HG02571 (cell line): ENCODE data around the gene OBSCN.

Experiments
- ATAC-seq: cut with Tn5 transposase; IDR thresholded peaks from one replicate; pipeline ENCODE4 v1.9.1; 2021; ENCODE audit warnings: mild to moderate bottlenecking, moderate library complexity; ENCODE audit not compliant: unreplicated experiment

The OBSCN gene

DNA sequence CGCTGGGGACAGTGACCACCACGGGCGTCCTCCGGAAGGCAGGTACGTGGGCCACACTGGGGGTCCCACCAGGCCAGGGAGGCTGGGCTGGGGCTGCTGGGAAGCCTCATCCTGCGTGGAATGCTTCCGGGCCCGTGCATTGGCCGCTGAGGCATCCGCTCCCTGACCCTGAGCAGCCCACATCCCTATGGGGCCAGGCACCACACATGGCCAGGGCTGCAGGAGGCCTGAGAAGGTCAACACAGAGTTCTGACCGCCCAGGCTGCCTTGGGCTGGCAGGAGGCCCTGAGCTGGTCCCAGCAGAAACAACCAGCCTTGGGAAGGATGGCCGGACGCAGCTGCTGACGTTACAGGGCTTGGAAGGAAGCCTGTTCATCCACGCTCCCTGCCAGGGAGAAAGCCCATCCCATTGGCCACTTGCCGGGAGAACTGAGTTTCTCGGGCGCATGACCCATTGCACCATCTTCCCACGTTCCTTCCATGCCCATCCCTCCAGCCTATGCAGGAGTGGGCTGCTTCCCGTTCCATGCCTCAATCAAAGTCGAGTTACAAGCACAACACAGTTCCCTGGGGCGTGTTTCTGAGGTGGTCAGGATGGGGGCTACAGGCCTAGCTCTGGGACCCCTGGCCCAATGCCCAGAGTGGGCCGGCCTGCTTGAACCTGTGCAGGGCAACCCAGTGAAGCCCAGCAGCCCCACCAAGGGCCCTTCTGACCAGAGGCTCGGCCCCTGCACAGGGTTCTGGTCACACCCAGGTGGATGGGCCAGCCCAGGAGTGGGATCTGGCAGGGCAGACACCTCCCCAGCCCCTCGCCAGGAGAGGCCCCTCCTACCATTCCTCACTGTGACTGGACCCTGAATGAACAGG, 167.1 kb downstream of the OBSCN start:
- ATAC-seq: no peak

DNA sequence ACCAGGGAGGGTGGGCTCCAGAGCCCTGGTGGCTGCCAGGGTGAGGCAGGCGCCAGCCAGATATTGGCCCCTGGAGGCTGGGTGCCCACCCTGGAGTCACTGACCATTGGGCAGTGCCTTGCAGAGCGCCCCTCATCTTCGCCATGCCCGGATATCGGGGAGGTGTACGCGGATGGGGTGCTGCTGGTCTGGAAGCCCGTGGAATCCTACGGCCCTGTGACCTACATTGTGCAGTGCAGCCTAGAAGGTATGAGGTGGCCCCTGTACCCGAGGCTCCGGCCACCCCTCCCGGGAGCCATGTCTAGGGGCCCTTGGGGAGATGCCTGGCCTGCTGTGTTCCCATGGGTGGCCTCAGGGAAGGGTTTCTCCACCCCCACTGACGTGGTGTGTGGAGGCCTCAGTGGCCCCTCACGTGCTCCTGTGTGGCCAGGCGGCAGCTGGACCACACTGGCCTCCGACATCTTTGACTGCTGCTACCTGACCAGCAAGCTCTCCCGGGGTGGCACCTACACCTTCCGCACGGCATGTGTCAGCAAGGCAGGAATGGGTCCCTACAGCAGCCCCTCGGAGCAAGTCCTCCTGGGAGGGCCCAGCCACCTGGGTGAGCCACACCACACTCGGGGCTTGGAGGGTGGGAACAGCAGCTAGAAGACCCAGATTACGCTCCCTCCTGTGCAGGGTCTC, 167.9 kb downstream of the OBSCN start:
- no peak for ATAC-seq

- ATAC-seq: no peak
Observed at GRCh38 chr1:228376262-228376628, 168.4 kb downstream of the OBSCN start.

GRCh38 chr1:228376651-228377631, 169.1 kb downstream of the OBSCN start:
- ATAC-seq: no peak

DNA sequence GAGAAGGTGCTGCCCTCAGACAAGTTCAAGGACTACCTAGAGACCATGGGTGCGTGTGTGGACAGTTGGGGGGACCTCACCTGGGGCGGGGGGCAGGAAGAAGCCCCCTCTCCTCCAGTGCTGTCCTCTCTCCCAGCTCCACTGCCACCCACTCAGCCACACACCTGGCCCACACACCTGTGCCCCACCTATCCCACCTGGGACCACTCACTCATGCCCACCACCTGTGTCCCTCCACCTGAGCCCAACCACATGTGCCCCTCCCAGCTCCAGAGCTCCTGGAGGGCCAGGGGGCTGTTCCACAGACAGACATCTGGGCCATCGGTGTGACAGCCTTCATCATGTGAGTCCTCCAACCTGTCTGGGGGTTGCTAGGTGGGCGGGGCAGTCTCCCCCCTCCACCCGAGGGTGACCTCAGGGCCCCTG, 169.8 kb downstream of the OBSCN start:
- ATAC-seq: no peak

DNA sequence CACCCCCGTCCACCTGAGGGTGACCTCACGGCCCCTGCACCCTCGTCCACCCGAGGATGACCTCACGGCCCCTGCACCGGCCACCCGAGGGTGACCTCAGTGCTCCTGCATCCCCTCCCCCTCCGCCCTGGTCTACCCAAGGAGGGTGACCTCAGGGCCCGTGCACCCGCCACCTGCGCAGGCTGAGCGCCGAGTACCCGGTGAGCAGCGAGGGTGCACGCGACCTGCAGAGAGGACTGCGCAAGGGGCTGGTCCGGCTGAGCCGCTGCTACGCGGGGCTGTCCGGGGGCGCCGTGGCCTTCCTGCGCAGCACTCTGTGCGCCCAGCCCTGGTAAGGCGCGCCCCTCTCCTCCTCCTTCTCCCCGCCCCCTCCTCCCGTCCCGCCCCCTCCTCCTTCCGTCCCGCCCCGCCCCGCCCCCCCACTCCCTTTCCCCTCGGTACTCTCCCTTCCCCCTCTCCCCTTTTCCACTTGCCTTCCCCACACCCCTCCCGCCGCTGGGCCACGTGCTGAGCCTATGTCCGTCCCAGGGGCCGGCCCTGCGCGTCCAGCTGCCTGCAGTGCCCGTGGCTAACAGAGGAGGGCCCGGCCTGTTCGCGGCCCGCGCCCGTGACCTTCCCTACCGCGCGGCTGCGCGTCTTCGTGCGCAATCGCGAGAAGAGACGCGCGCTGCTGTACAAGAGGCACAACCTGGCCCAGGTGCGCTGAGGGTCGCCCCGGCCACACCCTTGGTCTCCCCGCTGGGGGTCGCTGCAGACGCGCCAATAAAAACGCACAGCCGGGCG, 170.4 kb downstream of the OBSCN start:
- ATAC-seq: no peak

DNA sequence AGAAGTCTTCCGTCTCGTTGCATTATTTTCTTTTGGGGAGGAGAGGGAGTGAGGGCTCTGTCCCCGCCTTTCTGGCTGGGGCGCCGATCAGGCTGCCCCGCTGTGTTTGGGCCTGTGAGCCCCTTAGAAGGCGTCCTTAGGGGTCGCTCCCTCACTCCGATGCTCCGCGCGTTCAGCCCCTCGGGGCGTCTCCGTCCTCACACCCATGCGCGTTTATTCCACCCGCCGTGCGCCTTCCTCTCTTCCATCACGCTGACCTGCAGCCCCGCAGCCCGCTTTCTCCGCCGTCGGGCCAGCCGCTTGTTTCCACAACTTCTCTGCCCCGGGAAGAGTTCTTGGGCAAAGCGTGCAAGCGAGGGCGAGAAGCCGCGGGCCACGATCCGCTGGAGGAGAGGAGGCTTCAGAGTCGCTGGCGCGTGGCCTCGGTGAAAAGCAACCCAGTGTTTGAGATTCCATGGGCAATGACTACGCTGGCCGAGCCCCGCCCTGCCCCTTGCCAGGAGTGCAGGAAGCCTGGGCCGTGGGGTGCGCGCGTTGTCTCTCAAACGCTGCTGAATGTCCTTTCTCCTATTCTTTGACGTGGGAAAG, 171.1 kb downstream of the OBSCN start:
- ATAC-seq: no peak

DNA sequence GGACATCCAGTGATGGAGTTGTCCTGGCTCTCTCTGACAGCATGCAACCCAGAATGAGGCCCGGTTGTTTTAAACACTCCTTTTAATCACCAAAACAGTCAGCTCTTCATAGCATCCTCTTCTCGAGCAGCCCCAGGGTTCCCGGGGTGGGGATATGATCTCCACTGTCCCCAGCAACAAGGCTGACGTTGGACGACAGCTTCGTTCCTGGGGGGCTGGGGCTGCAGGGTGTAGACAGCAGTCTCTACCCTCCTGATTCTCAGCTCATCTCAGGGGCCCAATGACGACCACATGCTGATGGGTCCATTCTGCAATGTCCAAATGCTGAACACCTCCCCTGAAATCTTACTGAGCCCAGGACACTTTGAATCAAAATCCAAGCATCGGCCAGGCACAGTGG, 171.8 kb downstream of the OBSCN start:
- ATAC-seq: no peak

- ATAC-seq: no peak
Observed at GRCh38 chr1:228381356-228381755, 173.5 kb downstream of the OBSCN start.

DNA sequence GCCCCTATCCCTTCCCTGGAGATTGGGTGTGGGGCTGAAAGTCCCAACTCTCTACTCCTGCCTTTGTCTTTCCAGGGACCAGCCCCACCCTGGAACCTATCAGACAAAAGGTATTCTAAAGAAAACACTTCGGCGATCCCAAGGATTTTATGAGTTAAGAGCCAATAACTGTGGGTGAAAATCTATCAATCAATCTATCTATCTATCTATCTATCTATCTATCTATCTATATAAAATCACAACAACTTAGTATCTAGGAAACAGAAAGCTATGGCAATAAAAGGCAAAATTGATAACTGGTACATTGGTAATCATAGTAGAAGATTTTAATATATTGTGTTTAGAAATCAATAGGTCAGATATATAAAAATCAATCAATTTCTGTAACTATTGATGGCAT, 175.9 kb downstream of the OBSCN start:
- ATAC-seq: no peak

- no peak for ATAC-seq
Observed at GRCh38 chr1:228385232-228385631, 177.4 kb downstream of the OBSCN start.

DNA sequence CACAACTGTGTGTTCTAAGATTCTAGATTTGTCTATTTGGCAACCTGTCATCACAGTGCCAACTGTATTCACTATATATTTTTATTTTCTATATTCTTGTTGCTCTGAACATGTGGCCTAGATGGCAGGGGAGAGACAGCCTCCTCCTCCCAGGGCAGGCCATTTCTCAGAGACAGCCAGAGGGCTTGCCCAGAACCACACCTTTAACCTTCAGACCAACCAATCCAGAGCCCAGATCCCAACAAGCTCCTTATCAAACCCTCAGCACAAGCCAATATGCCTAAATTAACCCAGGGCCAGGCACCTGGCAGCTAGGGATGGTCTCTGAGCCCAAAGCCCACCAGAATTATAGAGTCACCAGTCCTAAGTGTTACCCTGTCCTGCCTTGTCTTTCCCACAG, 179.5 kb downstream of the OBSCN start:
- ATAC-seq: no peak

GRCh38 chr1:228390649-228391048, 182.8 kb downstream of the OBSCN start:
- ATAC-seq: no peak

- ATAC-seq: no peak
Observed at GRCh38 chr1:228391411-228392020, 183.7 kb downstream of the OBSCN start.

- ATAC-seq: no peak
Observed at GRCh38 chr1:228392111-228392936, 184.5 kb downstream of the OBSCN start.

DNA sequence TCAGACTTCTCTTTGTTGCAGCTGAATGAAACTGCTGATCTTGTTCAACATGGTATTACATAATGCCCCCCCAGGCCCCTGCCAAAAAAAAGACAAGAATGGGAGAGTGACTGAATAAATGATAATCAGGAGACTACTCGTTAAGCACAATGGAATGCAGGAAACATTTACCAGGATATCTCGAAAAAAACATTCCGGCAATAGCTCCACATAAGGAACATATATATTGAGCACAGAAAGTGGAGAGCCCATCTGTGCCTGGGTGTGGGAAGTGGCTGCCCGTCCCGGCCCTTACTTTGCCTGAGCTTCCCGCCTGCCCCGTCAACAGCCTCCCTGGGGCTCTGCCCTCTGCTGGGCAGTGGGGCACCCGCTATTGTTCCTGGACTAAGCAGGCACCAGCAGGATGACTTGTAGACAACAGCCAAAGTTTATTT, 185.4 kb downstream of the OBSCN start:
- no peak for ATAC-seq

- ATAC-seq: no peak
Observed at GRCh38 chr1:228393811-228394570, 186.1 kb downstream of the OBSCN start.
